HepG2 (cell line): ENCODE data around the gene MYO1C. TPM values are rescaled to one million over a fixed set of nuclear protein-coding genes. Genes with fewer than 3 reads are reported as not detected.

Experiments used
- ATRX ChIP-seq: sonication (generic); formaldehyde crosslinking; IDR thresholded peaks from 2 replicates; pipeline ENCODE4 v1.4.0; 2020; ENCODE audit warnings: missing genetic modification reagents, borderline replicate concordance
- CENPT ChIP-seq: sonication (generic); formaldehyde crosslinking; IDR thresholded peaks from 2 replicates; pipeline ENCODE4 v1.8.0; 2022; ENCODE audit warnings: low read depth, mild to moderate bottlenecking, moderate library complexity, missing genetic modification reagents
- FIP1L1 ChIP-seq: fragments of 200-400 bp; formaldehyde crosslinking; IDR thresholded peaks from 2 replicates; pipeline ENCODE4 v1.6.1; 2018; ENCODE audit warnings: low read depth, mild to moderate bottlenecking, low read length, moderate library complexity, borderline replicate concordance; ENCODE audit not compliant: insufficient read depth
- STAT5B ChIP-seq: sonication (generic); formaldehyde crosslinking; IDR thresholded peaks from 2 replicates; pipeline ENCODE4 v1.4.0; 2020; ENCODE audit warnings: missing genetic modification reagents
- ZBTB21 ChIP-seq: sonication (generic); formaldehyde crosslinking; IDR thresholded peaks from 2 replicates; pipeline ENCODE4 v1.4.0; 2020; ENCODE audit warnings: missing genetic modification reagents
- ZNF17 ChIP-seq: sonication (generic); formaldehyde crosslinking; IDR thresholded peaks from 2 replicates; pipeline ENCODE4 v1.5.0; 2020; ENCODE audit warnings: mild to moderate bottlenecking, missing genetic modification reagents
- ZNF234 ChIP-seq: sonication (generic); formaldehyde crosslinking; conservative IDR thresholded peaks from 2 replicates; pipeline ENCODE4 v1.5.1; 2020; ENCODE audit warnings: mild to moderate bottlenecking, missing genetic modification reagents
- ZNF607 ChIP-seq: sonication (generic); formaldehyde crosslinking; IDR thresholded peaks from 2 replicates; pipeline ENCODE4 v1.5.1; 2020; ENCODE audit warnings: missing genetic modification reagents, mild to moderate bottlenecking, borderline replicate concordance
- ZNF775 ChIP-seq: sonication (generic); formaldehyde crosslinking; IDR thresholded peaks from 2 replicates; pipeline ENCODE4 v1.4.0; 2020; ENCODE audit warnings: missing genetic modification reagents, mild to moderate bottlenecking, moderate library complexity, borderline replicate concordance
- polyA plus RNA-seq, 8 experiments: library from polyadenylated mRNA; depleted of rRNA in 3 of 8; stranded (reverse) in 7 of 8; unstranded in 1 of 8; fragments of >200 nt; fragmentation: Illumina TruSeq in 4 of 8; extraction: Trizol in 4 of 8; gene quantifications; 2 replicates each; pipeline versions ENCODE4 v1.2.1 to v1.2.3, GENCODE V29; 2011 to 2016; ENCODE audit warnings: low read depth in 4 of 8, missing spikeins in 1 of 8, mixed read lengths in 1 of 8; ENCODE audit not compliant: insufficient read depth in 1 of 8
- total RNA-seq, 5 experiments: library from RNA; depleted of rRNA; stranded (reverse); fragments of >200 nt; fragmentation: Illumina TruSeq; extraction: Trizol; gene quantifications; 2 replicates each; pipeline ENCODE4 v1.2.3, GENCODE V29; 2016; ENCODE audit warnings: low read depth in 1 of 5
- TF ChIP-seq, protein P1 (sequence below): sonication (generic); formaldehyde crosslinking; IDR thresholded peaks from 2 replicates; pipeline ENCODE4 v1.4.0; 2020; ENCODE audit warnings: mild to moderate bottlenecking, low read depth, missing genetic modification reagents
- TF ChIP-seq, protein P2 (sequence below): sonication (generic); formaldehyde crosslinking; IDR thresholded peaks from 2 replicates; pipeline ENCODE4 v1.4.0; 2020; ENCODE audit warnings: missing genetic modification reagents
- TF ChIP-seq, protein P3 (sequence below): sonication (generic); formaldehyde crosslinking; IDR thresholded peaks from 2 replicates; pipeline ENCODE4 v1.5.1; 2020; ENCODE audit warnings: mild to moderate bottlenecking, missing genetic modification reagents, borderline replicate concordance
- TF ChIP-seq, protein P4 (sequence below): sonication (generic); formaldehyde crosslinking; IDR thresholded peaks from 2 replicates; pipeline ENCODE4 v1.8.0; 2022; ENCODE audit warnings: missing genetic modification reagents, mild to moderate bottlenecking, moderate library complexity, borderline replicate concordance

MYO1C gene
- total and polyA plus RNA-seq, 2 of the 13 experiments (the other 11 are each of a cell fraction or from before 2014, with no cell fraction given) = 22.7 to 40.8 TPM

DNA sequence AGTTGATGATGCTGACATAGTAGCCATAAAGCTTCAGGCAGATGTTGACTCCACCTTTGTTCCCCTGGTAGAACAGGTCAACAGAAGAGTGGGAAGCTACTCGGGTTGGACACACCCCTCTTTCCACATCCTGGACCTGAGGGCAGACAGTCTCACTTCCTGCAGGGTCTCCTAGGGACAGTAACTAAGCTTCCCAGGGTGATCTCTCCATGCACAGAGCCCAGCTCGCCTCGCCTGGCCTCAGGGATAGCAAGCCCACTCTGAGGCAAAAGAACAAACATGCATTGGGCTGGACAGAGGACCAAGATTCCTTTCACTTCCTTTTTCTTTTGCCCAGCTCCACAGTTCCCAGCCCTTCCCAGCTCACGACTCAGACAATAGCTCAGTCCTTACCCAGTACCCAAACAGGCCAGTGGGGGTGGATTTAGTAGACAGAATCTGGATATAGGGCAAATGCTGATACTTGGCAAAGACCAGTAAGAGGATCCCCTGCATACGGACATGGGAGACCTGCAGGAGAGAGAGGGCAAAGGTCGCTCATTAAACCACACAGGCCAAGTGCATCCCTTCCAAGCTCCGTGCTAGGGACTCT lies 16.9 kb upstream of the MYO1C start (continued):
- TF ChIP-seq, protein P1, sequence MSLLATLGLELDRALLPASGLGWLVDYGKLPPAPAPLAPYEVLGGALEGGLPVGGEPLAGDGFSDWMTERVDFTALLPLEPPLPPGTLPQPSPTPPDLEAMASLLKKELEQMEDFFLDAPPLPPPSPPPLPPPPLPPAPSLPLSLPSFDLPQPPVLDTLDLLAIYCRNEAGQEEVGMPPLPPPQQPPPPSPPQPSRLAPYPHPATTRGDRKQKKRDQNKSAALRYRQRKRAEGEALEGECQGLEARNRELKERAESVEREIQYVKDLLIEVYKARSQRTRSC = no peak
- TF ChIP-seq ZBTB21 = no peak
- no peak for TF ChIP-seq ZNF17 (CRISPR knock-in tag)
- TF ChIP-seq STAT5B (CRISPR knock-in tag) = no peak
- no peak for TF ChIP-seq ZNF607
- TF ChIP-seq CENPT (CRISPR knock-in tag) = no peak
- no peak for TF ChIP-seq ZNF234 (CRISPR knock-in tag)
- TF ChIP-seq, protein P2, sequence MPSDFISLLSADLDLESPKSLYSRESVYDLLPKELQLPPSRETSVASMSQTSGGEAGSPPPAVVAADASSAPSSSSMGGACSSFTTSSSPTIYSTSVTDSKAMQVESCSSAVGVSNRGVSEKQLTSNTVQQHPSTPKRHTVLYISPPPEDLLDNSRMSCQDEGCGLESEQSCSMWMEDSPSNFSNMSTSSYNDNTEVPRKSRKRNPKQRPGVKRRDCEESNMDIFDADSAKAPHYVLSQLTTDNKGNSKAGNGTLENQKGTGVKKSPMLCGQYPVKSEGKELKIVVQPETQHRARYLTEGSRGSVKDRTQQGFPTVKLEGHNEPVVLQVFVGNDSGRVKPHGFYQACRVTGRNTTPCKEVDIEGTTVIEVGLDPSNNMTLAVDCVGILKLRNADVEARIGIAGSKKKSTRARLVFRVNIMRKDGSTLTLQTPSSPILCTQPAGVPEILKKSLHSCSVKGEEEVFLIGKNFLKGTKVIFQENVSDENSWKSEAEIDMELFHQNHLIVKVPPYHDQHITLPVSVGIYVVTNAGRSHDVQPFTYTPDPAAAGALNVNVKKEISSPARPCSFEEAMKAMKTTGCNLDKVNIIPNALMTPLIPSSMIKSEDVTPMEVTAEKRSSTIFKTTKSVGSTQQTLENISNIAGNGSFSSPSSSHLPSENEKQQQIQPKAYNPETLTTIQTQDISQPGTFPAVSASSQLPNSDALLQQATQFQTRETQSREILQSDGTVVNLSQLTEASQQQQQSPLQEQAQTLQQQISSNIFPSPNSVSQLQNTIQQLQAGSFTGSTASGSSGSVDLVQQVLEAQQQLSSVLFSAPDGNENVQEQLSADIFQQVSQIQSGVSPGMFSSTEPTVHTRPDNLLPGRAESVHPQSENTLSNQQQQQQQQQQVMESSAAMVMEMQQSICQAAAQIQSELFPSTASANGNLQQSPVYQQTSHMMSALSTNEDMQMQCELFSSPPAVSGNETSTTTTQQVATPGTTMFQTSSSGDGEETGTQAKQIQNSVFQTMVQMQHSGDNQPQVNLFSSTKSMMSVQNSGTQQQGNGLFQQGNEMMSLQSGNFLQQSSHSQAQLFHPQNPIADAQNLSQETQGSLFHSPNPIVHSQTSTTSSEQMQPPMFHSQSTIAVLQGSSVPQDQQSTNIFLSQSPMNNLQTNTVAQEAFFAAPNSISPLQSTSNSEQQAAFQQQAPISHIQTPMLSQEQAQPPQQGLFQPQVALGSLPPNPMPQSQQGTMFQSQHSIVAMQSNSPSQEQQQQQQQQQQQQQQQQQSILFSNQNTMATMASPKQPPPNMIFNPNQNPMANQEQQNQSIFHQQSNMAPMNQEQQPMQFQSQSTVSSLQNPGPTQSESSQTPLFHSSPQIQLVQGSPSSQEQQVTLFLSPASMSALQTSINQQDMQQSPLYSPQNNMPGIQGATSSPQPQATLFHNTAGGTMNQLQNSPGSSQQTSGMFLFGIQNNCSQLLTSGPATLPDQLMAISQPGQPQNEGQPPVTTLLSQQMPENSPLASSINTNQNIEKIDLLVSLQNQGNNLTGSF = no peak
- TF ChIP-seq ATRX (CRISPR knock-in tag) = no peak
- TF ChIP-seq ZNF775 (CRISPR knock-in tag) = no peak
- TF ChIP-seq, protein P3, sequence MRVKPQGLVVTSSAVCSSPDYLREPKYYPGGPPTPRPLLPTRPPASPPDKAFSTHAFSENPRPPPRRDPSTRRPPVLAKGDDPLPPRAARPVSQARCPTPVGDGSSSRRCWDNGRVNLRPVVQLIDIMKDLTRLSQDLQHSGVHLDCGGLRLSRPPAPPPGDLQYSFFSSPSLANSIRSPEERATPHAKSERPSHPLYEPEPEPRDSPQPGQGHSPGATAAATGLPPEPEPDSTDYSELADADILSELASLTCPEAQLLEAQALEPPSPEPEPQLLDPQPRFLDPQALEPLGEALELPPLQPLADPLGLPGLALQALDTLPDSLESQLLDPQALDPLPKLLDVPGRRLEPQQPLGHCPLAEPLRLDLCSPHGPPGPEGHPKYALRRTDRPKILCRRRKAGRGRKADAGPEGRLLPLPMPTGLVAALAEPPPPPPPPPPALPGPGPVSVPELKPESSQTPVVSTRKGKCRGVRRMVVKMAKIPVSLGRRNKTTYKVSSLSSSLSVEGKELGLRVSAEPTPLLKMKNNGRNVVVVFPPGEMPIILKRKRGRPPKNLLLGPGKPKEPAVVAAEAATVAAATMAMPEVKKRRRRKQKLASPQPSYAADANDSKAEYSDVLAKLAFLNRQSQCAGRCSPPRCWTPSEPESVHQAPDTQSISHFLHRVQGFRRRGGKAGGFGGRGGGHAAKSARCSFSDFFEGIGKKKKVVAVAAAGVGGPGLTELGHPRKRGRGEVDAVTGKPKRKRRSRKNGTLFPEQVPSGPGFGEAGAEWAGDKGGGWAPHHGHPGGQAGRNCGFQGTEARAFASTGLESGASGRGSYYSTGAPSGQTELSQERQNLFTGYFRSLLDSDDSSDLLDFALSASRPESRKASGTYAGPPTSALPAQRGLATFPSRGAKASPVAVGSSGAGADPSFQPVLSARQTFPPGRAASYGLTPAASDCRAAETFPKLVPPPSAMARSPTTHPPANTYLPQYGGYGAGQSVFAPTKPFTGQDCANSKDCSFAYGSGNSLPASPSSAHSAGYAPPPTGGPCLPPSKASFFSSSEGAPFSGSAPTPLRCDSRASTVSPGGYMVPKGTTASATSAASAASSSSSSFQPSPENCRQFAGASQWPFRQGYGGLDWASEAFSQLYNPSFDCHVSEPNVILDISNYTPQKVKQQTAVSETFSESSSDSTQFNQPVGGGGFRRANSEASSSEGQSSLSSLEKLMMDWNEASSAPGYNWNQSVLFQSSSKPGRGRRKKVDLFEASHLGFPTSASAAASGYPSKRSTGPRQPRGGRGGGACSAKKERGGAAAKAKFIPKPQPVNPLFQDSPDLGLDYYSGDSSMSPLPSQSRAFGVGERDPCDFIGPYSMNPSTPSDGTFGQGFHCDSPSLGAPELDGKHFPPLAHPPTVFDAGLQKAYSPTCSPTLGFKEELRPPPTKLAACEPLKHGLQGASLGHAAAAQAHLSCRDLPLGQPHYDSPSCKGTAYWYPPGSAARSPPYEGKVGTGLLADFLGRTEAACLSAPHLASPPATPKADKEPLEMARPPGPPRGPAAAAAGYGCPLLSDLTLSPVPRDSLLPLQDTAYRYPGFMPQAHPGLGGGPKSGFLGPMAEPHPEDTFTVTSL (CRISPR knock-in tag) = no peak
- TF ChIP-seq FIP1L1 = no peak
- TF ChIP-seq, protein P4, sequence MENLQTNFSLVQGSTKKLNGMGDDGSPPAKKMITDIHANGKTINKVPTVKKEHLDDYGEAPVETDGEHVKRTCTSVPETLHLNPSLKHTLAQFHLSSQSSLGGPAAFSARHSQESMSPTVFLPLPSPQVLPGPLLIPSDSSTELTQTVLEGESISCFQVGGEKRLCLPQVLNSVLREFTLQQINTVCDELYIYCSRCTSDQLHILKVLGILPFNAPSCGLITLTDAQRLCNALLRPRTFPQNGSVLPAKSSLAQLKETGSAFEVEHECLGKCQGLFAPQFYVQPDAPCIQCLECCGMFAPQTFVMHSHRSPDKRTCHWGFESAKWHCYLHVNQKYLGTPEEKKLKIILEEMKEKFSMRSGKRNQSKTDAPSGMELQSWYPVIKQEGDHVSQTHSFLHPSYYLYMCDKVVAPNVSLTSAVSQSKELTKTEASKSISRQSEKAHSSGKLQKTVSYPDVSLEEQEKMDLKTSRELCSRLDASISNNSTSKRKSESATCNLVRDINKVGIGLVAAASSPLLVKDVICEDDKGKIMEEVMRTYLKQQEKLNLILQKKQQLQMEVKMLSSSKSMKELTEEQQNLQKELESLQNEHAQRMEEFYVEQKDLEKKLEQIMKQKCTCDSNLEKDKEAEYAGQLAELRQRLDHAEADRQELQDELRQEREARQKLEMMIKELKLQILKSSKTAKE (CRISPR knock-in tag) = no peak
